Measurements from ENCODE around the gene MVB12B.

MVB12B gene

GRCh38 chr9:126550891-126551351 lies 224.3 kb downstream of the MVB12B start:
- no peak for TF ChIP-seq FOXM1 (IDR thresholded peaks at IDR 0.05; ENCODE audit: borderline replicate concordance, low read depth)
- no peak for TF ChIP-seq EGR1 (IDR thresholded peaks at IDR 0.05)
- TF ChIP-seq USF1 (IDR thresholded peaks at IDR 0.05): no peak
- TF ChIP-seq TEAD4 (IDR thresholded peaks at IDR 0.05): no peak
- TF ChIP-seq CEBPB (IDR thresholded peaks at IDR 0.05): no peak
- TF ChIP-seq NFIC (IDR thresholded peaks at IDR 0.05): no peak
- no peak for TF ChIP-seq MAX (IDR thresholded peaks at IDR 0.05)
- no peak for TF ChIP-seq EP300 (IDR thresholded peaks at IDR 0.05; ENCODE audit: borderline replicate concordance)
- TF ChIP-seq TAF1 (IDR thresholded peaks at IDR 0.05; ENCODE audit: low read depth): no peak
- no peak for TF ChIP-seq TCF12 (IDR thresholded peaks at IDR 0.05; ENCODE audit: low read depth)
- TF ChIP-seq REST (IDR thresholded peaks at IDR 0.05; ENCODE audit: low read depth): no peak
- TF ChIP-seq ZBTB7A (IDR thresholded peaks at IDR 0.05; ENCODE audit: low read depth): no peak
- no peak for TF ChIP-seq YY1 (IDR thresholded peaks at IDR 0.05; ENCODE audit: low read depth)
- no peak for TF ChIP-seq CREB1 (IDR thresholded peaks at IDR 0.05; ENCODE audit: low read depth)
- TF ChIP-seq RAD21 (IDR thresholded peaks at IDR 0.05; ENCODE audit: low read depth): no peak

- TF ChIP-seq USF1 (IDR thresholded peaks at IDR 0.05): no peak
- TF ChIP-seq RAD21 (IDR thresholded peaks at IDR 0.05; ENCODE audit: low read depth): no peak
- TF ChIP-seq EP300 (IDR thresholded peaks at IDR 0.05; ENCODE audit: borderline replicate concordance): no peak
- no peak for TF ChIP-seq NFIC (IDR thresholded peaks at IDR 0.05)
- no peak for TF ChIP-seq TAF1 (IDR thresholded peaks at IDR 0.05; ENCODE audit: low read depth)
- TF ChIP-seq YY1 (IDR thresholded peaks at IDR 0.05; ENCODE audit: low read depth): no peak
- no peak for TF ChIP-seq TEAD4 (IDR thresholded peaks at IDR 0.05)
- TF ChIP-seq ZBTB7A (IDR thresholded peaks at IDR 0.05; ENCODE audit: low read depth): no peak
- no peak for TF ChIP-seq MAX (IDR thresholded peaks at IDR 0.05)
- no peak for TF ChIP-seq EGR1 (IDR thresholded peaks at IDR 0.05)
- no peak for TF ChIP-seq FOXM1 (IDR thresholded peaks at IDR 0.05; ENCODE audit: borderline replicate concordance, low read depth)
- TF ChIP-seq CEBPB (IDR thresholded peaks at IDR 0.05): no peak
- no peak for TF ChIP-seq TCF12 (IDR thresholded peaks at IDR 0.05; ENCODE audit: low read depth)
- no peak for TF ChIP-seq CREB1 (IDR thresholded peaks at IDR 0.05; ENCODE audit: low read depth)
- no peak for TF ChIP-seq REST (IDR thresholded peaks at IDR 0.05; ENCODE audit: low read depth)
Measured at GRCh38 chr9:126551812-126552211, 225.2 kb downstream of the MVB12B start.

- no peak for TF ChIP-seq CEBPB (IDR thresholded peaks at IDR 0.05)
- TF ChIP-seq TAF1 (IDR thresholded peaks at IDR 0.05; ENCODE audit: low read depth): no peak
- TF ChIP-seq NFIC (IDR thresholded peaks at IDR 0.05): no peak
- TF ChIP-seq ZBTB7A (IDR thresholded peaks at IDR 0.05; ENCODE audit: low read depth): no peak
- no peak for TF ChIP-seq EP300 (IDR thresholded peaks at IDR 0.05; ENCODE audit: borderline replicate concordance)
- no peak for TF ChIP-seq EGR1 (IDR thresholded peaks at IDR 0.05)
- no peak for TF ChIP-seq FOXM1 (IDR thresholded peaks at IDR 0.05; ENCODE audit: borderline replicate concordance, low read depth)
- TF ChIP-seq CREB1 (IDR thresholded peaks at IDR 0.05; ENCODE audit: low read depth): no peak
- TF ChIP-seq YY1 (IDR thresholded peaks at IDR 0.05; ENCODE audit: low read depth): no peak
- TF ChIP-seq REST (IDR thresholded peaks at IDR 0.05; ENCODE audit: low read depth): no peak
- TF ChIP-seq RAD21 (IDR thresholded peaks at IDR 0.05; ENCODE audit: low read depth): no peak
- no peak for TF ChIP-seq TCF12 (IDR thresholded peaks at IDR 0.05; ENCODE audit: low read depth)
Measured at GRCh38 chr9:126554292-126554691, 227.7 kb downstream of the MVB12B start.

Data from Ishikawa (cell line).